Measurements from ENCODE around the gene GNAI3.
A peak's percentile ranks its signal among the peaks of the same experiment; 100 is the strongest.

Gene GNAI3

DNA sequence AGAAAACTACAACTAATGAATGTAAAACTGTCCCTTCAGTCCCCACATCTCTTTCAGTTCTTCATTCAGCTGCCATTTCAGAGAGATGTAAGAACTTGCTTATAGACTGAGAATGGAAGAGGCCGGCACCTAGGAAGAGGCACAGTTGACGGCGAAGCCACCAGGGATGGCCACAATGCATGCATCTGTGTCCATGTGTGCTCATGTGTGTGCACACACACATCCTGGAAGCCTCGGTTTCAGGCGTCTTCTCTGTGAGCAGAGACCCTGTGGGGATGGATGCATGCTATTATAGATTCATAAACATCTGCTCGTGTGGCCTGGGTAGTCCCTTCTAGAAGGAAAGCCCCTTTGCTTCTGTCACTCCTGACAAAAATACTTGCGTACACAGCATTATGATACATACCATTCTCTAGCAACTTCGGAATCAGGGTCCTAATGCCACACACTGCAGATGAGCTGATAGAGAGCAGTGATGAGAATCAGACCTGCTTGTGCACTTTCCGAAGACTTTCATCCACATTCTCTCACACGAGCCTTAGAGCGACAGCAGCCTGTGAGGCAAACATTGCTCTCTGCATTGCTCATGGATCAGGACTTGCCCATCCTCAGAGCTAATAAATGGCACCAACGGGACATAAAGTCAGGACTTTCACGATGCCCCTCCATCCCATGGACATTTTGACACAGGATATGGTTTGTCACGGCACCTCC, 21.2 kb upstream of the GNAI3 start:
- H3K4me1 ChIP-seq (ENCODE audit: control insufficient read depth, insufficient read depth, low read depth, low read length) = peaks cover 11% of the 10 kb centered on the region
- H3K4me3 ChIP-seq (ENCODE audit: insufficient read depth in 1 of 2, low read depth in 1 of 2, low read length in 2 of 2) = no peak overlapping the region
- 79% methylated on average over 14 of the region's 14 CpGs for WGBS
- no peak overlapping the region for H2BK15ac ChIP-seq (ENCODE audit: low read depth, poor library complexity, severe bottlenecking)
- H4K91ac ChIP-seq (ENCODE audit: low read length) = no peak overlapping the region
- H4K8ac ChIP-seq (ENCODE audit: low read length) = no peak overlapping the region
- no peak overlapping the region for H2BK12ac ChIP-seq (ENCODE audit: low read length in 2 of 2)
- no peaks in the 10 kb centered on the region for H3K36me3 ChIP-seq (ENCODE audit: control insufficient read depth in 1 of 2, insufficient read depth in 2 of 2, low read depth in 1 of 2, low read length in 2 of 2)
- H3K14ac ChIP-seq (ENCODE audit: low read length in 2 of 2) = no peak overlapping the region
- no peak overlapping the region for H3K18ac ChIP-seq (ENCODE audit: low read depth in 1 of 2, low read length in 2 of 2)
- no peak overlapping the region for H2AFZ ChIP-seq (ENCODE audit: low read depth, low read length)
- H3K79me1 ChIP-seq (replicated peaks; ENCODE audit: low read length, poor library complexity, severe bottlenecking) = no peaks in the 10 kb centered on the region
- H3K4me2 ChIP-seq (ENCODE audit: low read length, poor library complexity, severe bottlenecking) = no peak overlapping the region
- no peak overlapping the region for H3K27ac ChIP-seq (ENCODE audit: low read length, poor library complexity, severe bottlenecking)
- H3K9me3 ChIP-seq (ENCODE audit: control insufficient read depth, low read length) = no peaks in the 10 kb centered on the region
- H2BK120ac ChIP-seq (ENCODE audit: low read depth, low read length) = no peak overlapping the region
- DNase-seq = no peak
- H2AK5ac ChIP-seq (ENCODE audit: low read length, severe bottlenecking) = no peak overlapping the region
- peaks cover 26 to 27% of the 10 kb centered on the region in 2 experiments for H3K27me3 ChIP-seq (ENCODE audit: control insufficient read depth in 1 of 2, insufficient read depth in 1 of 2, low read length in 2 of 2)
- no peak overlapping the region for H3K4ac ChIP-seq (ENCODE audit: low read depth in 1 of 2, low read length in 2 of 2)
- H3K9ac ChIP-seq (ENCODE audit: low read length) = no peak overlapping the region
- H2BK5ac ChIP-seq (ENCODE audit: low read depth, low read length, poor library complexity, severe bottlenecking) = no peak overlapping the region
- no peak overlapping the region for H3K23ac ChIP-seq (ENCODE audit: low read length in 2 of 2)

DNA sequence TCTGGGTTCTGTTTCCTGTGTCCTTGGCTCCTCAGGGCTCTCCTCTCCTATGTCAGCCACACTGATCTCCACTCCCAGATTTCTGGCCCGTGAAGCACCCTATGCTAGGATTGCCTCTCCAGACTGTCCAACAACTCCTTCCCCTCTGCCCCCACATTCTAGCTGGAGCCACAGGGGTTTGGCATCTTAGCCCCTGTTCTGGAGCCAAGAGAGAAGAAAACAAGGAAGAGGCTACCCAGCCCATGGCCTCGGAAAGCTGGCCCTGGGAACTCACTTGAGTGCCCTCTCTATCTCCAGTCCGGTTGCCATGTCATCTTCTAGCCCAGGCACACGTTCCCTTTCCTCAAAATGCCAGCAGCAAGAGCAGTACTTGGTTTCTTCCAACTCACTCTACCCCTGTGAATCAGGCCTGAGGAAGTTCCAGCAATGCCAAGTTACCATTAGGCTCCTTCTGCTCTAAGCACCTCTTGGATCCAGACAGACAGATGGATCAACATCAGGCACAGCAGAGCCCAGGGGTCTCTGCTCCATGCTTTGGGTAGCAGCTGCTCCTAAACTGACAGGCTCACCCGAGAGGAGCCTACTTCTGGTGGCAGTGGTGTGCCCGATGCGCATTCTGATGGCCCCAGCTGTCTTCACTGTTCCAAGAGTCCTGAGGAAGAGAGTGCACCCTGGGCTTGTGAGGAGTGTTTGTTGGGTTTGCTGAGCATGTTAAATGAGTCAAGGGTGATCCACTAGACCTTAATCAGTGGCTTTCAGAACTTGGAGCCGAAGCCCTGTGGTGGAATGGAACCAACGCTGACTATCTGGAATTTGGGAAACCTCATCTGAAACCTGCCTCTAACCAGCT, 20.3 kb upstream of the GNAI3 start:
- H3K14ac ChIP-seq (ENCODE audit: low read length in 2 of 2) = no peak overlapping the region
- no peak overlapping the region for H2AFZ ChIP-seq (ENCODE audit: low read depth, low read length)
- H2BK120ac ChIP-seq (ENCODE audit: low read depth, low read length) = no peak overlapping the region
- H3K9ac ChIP-seq (ENCODE audit: low read length) = no peak overlapping the region
- H4K8ac ChIP-seq (ENCODE audit: low read length) = no peak overlapping the region
- no peak overlapping the region for H3K4ac ChIP-seq (ENCODE audit: low read depth in 1 of 2, low read length in 2 of 2)
- H3K4me3 ChIP-seq (ENCODE audit: insufficient read depth in 1 of 2, low read depth in 1 of 2, low read length in 2 of 2) = no peak overlapping the region
- H3K36me3 ChIP-seq (ENCODE audit: control insufficient read depth in 1 of 2, insufficient read depth in 2 of 2, low read depth in 1 of 2, low read length in 2 of 2) = no peaks in the 10 kb centered on the region
- no peak overlapping the region for H3K27ac ChIP-seq (ENCODE audit: low read length, poor library complexity, severe bottlenecking)
- no peak overlapping the region for H2BK5ac ChIP-seq (ENCODE audit: low read depth, low read length, poor library complexity, severe bottlenecking)
- no peak overlapping the region for H3K18ac ChIP-seq (ENCODE audit: low read depth in 1 of 2, low read length in 2 of 2)
- no peak overlapping the region for H3K4me2 ChIP-seq (ENCODE audit: low read length, poor library complexity, severe bottlenecking)
- no peak overlapping the region for H2AK5ac ChIP-seq (ENCODE audit: low read length, severe bottlenecking)
- H3K79me1 ChIP-seq (replicated peaks; ENCODE audit: low read length, poor library complexity, severe bottlenecking) = no peaks in the 10 kb centered on the region
- no peaks in the 10 kb centered on the region for H3K9me3 ChIP-seq (ENCODE audit: control insufficient read depth, low read length)
- 83% methylated on average over 9 of the region's 9 CpGs for WGBS
- H3K23ac ChIP-seq (ENCODE audit: low read length in 2 of 2) = no peak overlapping the region
- no peak overlapping the region for H2BK15ac ChIP-seq (ENCODE audit: low read depth, poor library complexity, severe bottlenecking)
- peaks cover 18 to 20% of the 10 kb centered on the region in 2 experiments for H3K27me3 ChIP-seq (ENCODE audit: control insufficient read depth in 1 of 2, insufficient read depth in 1 of 2, low read length in 2 of 2)
- H3K4me1 ChIP-seq (ENCODE audit: control insufficient read depth, insufficient read depth, low read depth, low read length) = peaks cover 15% of the 10 kb centered on the region
- H4K91ac ChIP-seq (ENCODE audit: low read length) = no peak overlapping the region
- no peak for DNase-seq
- H2BK12ac ChIP-seq (ENCODE audit: low read length in 2 of 2) = no peak overlapping the region

DNA sequence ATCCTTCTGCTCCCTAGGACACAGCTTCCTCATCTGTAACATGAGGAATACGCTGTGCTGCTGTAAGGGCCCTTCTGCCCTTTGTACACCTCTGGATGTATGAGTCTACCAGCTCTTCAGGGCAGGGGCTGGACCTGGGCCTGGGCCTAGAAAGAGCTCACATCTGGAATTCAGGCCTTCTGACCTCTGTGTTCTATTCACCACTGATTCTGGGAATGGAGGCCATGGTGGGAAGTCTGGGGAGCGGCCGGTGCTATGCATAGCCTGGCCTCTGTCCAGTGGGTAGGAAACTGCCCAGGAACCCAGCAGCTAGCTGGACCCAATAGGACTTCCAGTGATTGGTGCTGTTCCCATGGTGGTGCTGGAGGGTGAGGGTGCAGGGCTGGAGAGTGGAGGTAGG, 19.7 kb upstream of the GNAI3 start:
- DNase-seq = no peak
- Histone ChIP-seq H2AFZ (ENCODE audit: low read depth, low read length) (no peak overlapping the region), H3K36me3 (ENCODE audit: control insufficient read depth in 1 of 2, insufficient read depth in 2 of 2, low read depth in 1 of 2, low read length in 2 of 2) (no peaks in the 10 kb centered on the region), H2BK15ac (ENCODE audit: low read depth, poor library complexity, severe bottlenecking) (no peak overlapping the region), H3K14ac (ENCODE audit: low read length in 2 of 2) (no peak overlapping the region), H2BK12ac (ENCODE audit: low read length in 2 of 2) (no peak overlapping the region), H3K4me3 (ENCODE audit: insufficient read depth in 1 of 2, low read depth in 1 of 2, low read length in 2 of 2) (no peak overlapping the region), H4K8ac (ENCODE audit: low read length) (no peak overlapping the region), H2BK5ac (ENCODE audit: low read depth, low read length, poor library complexity, severe bottlenecking) (no peak overlapping the region), H2AK5ac (ENCODE audit: low read length, severe bottlenecking) (no peak overlapping the region), H3K9me3 (ENCODE audit: control insufficient read depth, low read length) (no peaks in the 10 kb centered on the region), H2BK120ac (ENCODE audit: low read depth, low read length) (no peak overlapping the region), H3K27ac (ENCODE audit: low read length, poor library complexity, severe bottlenecking) (no peak overlapping the region), H3K23ac (ENCODE audit: low read length in 2 of 2) (no peak overlapping the region), H3K4me2 (ENCODE audit: low read length, poor library complexity, severe bottlenecking) (no peak overlapping the region), H3K4ac (ENCODE audit: low read depth in 1 of 2, low read length in 2 of 2) (no peak overlapping the region), H3K18ac (ENCODE audit: low read depth in 1 of 2, low read length in 2 of 2) (no peak overlapping the region), H3K4me1 (ENCODE audit: control insufficient read depth, insufficient read depth, low read depth, low read length) (peaks cover 15% of the 10 kb centered on the region), H3K9ac (ENCODE audit: low read length) (no peak overlapping the region), H4K91ac (ENCODE audit: low read length) (no peak overlapping the region), H3K79me1 (replicated peaks; ENCODE audit: low read length, poor library complexity, severe bottlenecking) (no peaks in the 10 kb centered on the region), H3K27me3 (ENCODE audit: control insufficient read depth in 1 of 2, insufficient read depth in 1 of 2, low read length in 2 of 2) (peaks cover 16 to 19% of the 10 kb centered on the region in 2 experiments)
- 89% methylated on average over 3 of the region's 3 CpGs for WGBS

DNA sequence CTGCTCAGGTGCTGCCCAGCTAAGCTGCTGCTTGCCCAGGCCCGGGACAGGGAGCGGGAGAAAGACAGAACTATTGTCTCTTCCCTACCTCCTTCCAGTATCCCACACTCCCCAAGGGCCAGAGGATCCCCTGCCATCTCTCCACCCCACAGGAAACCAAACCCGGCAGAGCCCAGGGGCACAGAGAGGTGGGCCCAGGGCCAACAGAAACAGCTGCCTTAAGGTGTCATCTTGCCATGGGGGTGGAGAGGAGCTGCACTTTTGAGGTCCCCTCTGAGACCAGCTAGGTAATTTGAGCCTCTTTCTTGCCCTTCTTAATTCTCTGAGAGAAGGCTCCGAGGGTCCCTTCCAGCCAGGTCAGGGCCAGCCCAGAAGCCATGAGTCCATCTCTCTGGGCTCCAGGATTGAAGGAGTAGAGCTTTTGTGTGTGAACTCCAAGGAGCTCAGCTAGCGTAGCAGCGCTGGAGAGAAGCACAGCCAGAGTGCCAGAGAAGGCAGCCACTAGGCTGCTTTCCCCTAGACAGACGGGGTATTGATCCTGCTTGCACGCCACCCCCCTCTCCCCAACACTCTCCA, 18.4 kb upstream of the GNAI3 start:
- Histone ChIP-seq H3K36me3 (ENCODE audit: control insufficient read depth in 1 of 2, insufficient read depth in 2 of 2, low read depth in 1 of 2, low read length in 2 of 2) (no peaks in the 10 kb centered on the region), H3K79me1 (replicated peaks; ENCODE audit: low read length, poor library complexity, severe bottlenecking) (no peaks in the 10 kb centered on the region), H4K91ac (ENCODE audit: low read length) (no peak overlapping the region), H3K4me2 (ENCODE audit: low read length, poor library complexity, severe bottlenecking) (no peak overlapping the region), H2BK120ac (ENCODE audit: low read depth, low read length) (no peak overlapping the region), H2BK12ac (ENCODE audit: low read length in 2 of 2) (no peak overlapping the region), H4K8ac (ENCODE audit: low read length) (no peak overlapping the region), H3K9ac (ENCODE audit: low read length) (no peak overlapping the region), H3K4me3 (ENCODE audit: insufficient read depth in 1 of 2, low read depth in 1 of 2, low read length in 2 of 2) (no peak overlapping the region), H3K27me3 (ENCODE audit: control insufficient read depth in 1 of 2, insufficient read depth in 1 of 2, low read length in 2 of 2) (peaks cover 16 to 19% of the 10 kb centered on the region in 2 experiments), H2BK5ac (ENCODE audit: low read depth, low read length, poor library complexity, severe bottlenecking) (no peak overlapping the region), H3K4ac (ENCODE audit: low read depth in 1 of 2, low read length in 2 of 2) (no peak overlapping the region), H3K4me1 (ENCODE audit: control insufficient read depth, insufficient read depth, low read depth, low read length) (peaks cover 15% of the 10 kb centered on the region), H3K18ac (ENCODE audit: low read depth in 1 of 2, low read length in 2 of 2) (no peak overlapping the region), H3K27ac (ENCODE audit: low read length, poor library complexity, severe bottlenecking) (no peak overlapping the region), H3K14ac (ENCODE audit: low read length in 2 of 2) (no peak overlapping the region), H2BK15ac (ENCODE audit: low read depth, poor library complexity, severe bottlenecking) (no peak overlapping the region), H3K9me3 (ENCODE audit: control insufficient read depth, low read length) (no peaks in the 10 kb centered on the region), H2AK5ac (ENCODE audit: low read length, severe bottlenecking) (no peak overlapping the region), H3K23ac (ENCODE audit: low read length in 2 of 2) (no peak overlapping the region), H2AFZ (ENCODE audit: low read depth, low read length) (peak overlapping the region; percentile 32)
- WGBS = 90% methylated on average over 6 of the region's 8 CpGs
- DNase-seq = no peak
